K562 (cell line): ENCODE results near the gene ZMIZ1. TPM values are rescaled to one million over a fixed set of nuclear protein-coding genes. Genes with fewer than 3 reads are reported as not detected.

ENCODE experiments used
- ATAC-seq: fragments of 200-7000 bp; cut with Tn5 transposase; 3 replicates; pipeline ENCODE4 v1.9.1; 2020; ENCODE audit warnings: moderate library complexity
- BruUV-seq: library from RNA; stranded (reverse); fragments of 400-500 nt; replicated peaks from 2 replicates; lab custom pipeline; 2021; lab: Mats Ljungman, UMichigan
- CTCF ChIA-PET: fragments of 300-600 bp; formaldehyde crosslinking; extraction: SDS; loops from one replicate; lab custom pipeline; 2021; ENCODE audit warnings: low intra/inter-chr PET ratio; lab: Yijun Ruan, JAX
- POLR2A ChIA-PET: fragments of 300-600, 350-650 bp; sonication (Branson Sonifier 250); formaldehyde crosslinking; extraction: SDS; loops from one replicate; lab custom pipeline; 2021; ENCODE audit warnings: antibody characterized with exemption, inconsistent platforms; lab: Yijun Ruan, JAX
- DNase-seq, 4 experiments: peaks; one replicate each; pipeline versions ENCODE4 v3.0.0 to v3.0.0-alpha.2; 2011 to 2018; ENCODE audit warnings: low spot score in 3 of 4, mixed read lengths in 3 of 4; ENCODE audit errors: extremely low read depth in 1 of 4
- FAIRE-seq: peaks from 2 replicates; lab custom pipeline; 2011; peaks lifted over from hg19 to GRCh38; lab: Jason Lieb, UNC
- H2AFZ ChIP-seq: 2 replicates; pipeline ENCODE4 v1.6.0; 2011; ENCODE audit warnings: low read depth, low read length, control low read depth, inconsistent platforms
- H3K27ac ChIP-seq: fragments of 200-600 bp; 3 replicates; pipeline ENCODE4 v1.8.0; 2011; ENCODE audit warnings: low read depth, mild to moderate bottlenecking, control low read depth, inconsistent platforms, low read length, moderate library complexity, mixed read lengths; ENCODE audit errors: extremely low read depth
- H3K27me3 ChIP-seq, 2 experiments: fragments of 300-600 bp in 1 of 2; 2 replicates in 1 of 2; 3 replicates in 1 of 2; pipeline versions ENCODE4 v1.6.0 to v1.8.0; 2011; ENCODE audit warnings: inconsistent platforms in 2 of 2, low read length in 2 of 2, mild to moderate bottlenecking in 1 of 2, mixed read lengths in 1 of 2, moderate library complexity in 1 of 2; ENCODE audit not compliant: control insufficient read depth in 2 of 2, insufficient read depth in 2 of 2
- H3K36me3 ChIP-seq: fragments of 300-600 bp; 3 replicates; pipeline ENCODE4 v1.8.0; 2011; ENCODE audit warnings: mild to moderate bottlenecking, low read length, inconsistent platforms; ENCODE audit not compliant: control insufficient read depth, insufficient read depth
- H3K4me1 ChIP-seq, 2 experiments: fragments of 200-600 bp in 1 of 2; replicated peaks in 1 of 2; 2 replicates in 1 of 2; 3 replicates in 1 of 2; pipeline versions ENCODE4 v1.5.1 to v1.8.0; 2011; ENCODE audit warnings: inconsistent platforms in 2 of 2, low read length in 2 of 2, mild to moderate bottlenecking in 1 of 2, mixed read lengths in 1 of 2, moderate library complexity in 1 of 2; ENCODE audit not compliant: control insufficient read depth in 2 of 2, insufficient read depth in 2 of 2
- H3K4me2 ChIP-seq: 2 replicates; pipeline ENCODE4 v1.6.1; 2011; ENCODE audit warnings: low read length, control low read depth, inconsistent platforms, mixed read lengths; ENCODE audit not compliant: insufficient read depth
- H3K4me3 ChIP-seq: fragments of 200-600 bp; sonication (generic), shearing (Covaris generic); 2 replicates; pipeline ENCODE4 v1.5.1; 2016; ENCODE audit warnings: control low read depth, inconsistent platforms
- H3K79me2 ChIP-seq: fragments of 200-600 bp; 3 replicates; pipeline ENCODE4 v1.8.0; 2011; ENCODE audit warnings: low read length, inconsistent platforms; ENCODE audit not compliant: control insufficient read depth, insufficient read depth
- H3K9ac ChIP-seq, 2 experiments: 2 replicates each; pipeline versions ENCODE4 v1.6.0 to v1.6.1; 2011; ENCODE audit warnings: low read depth in 2 of 2, low read length in 2 of 2, control low read depth in 1 of 2, inconsistent platforms in 1 of 2, mild to moderate bottlenecking in 1 of 2, mixed read lengths in 1 of 2; ENCODE audit not compliant: insufficient read depth in 1 of 2
- H3K9me1 ChIP-seq: one replicate; pipeline ENCODE4 v1.6.0; 2011; ENCODE audit warnings: inconsistent platforms, mild to moderate bottlenecking, low read length, moderate library complexity; ENCODE audit not compliant: control insufficient read depth, insufficient read depth
- H3K9me3 ChIP-seq: replicated peaks from 2 replicates; pipeline ENCODE4 v1.5.1; 2011; ENCODE audit warnings: low read depth, low read length, inconsistent platforms; ENCODE audit not compliant: control insufficient read depth, insufficient read depth
- H4K20me1 ChIP-seq: replicated peaks from 2 replicates; pipeline ENCODE4 v1.6.1; 2011; ENCODE audit warnings: low read length, inconsistent platforms, mixed read lengths; ENCODE audit not compliant: control insufficient read depth, insufficient read depth
- BCL6 ChIP-seq: fragments of 250-450 bp; sonication (Bioruptor Pico); IDR thresholded peaks from 2 replicates; pipeline ENCODE4 v1.4.0; 2020
- BRF1 ChIP-seq: IDR thresholded peaks from 3 replicates; pipeline ENCODE4 v1.6.1; 2011; ENCODE audit warnings: borderline replicate concordance, mild to moderate bottlenecking; ENCODE audit not compliant: insufficient read length; ENCODE audit errors: extremely low read depth
- HDAC3 ChIP-seq: fragments of 450-650 bp; IDR thresholded peaks from 2 replicates; pipeline ENCODE4 v1.6.1; 2018; ENCODE audit warnings: borderline replicate concordance, mild to moderate bottlenecking, moderate library complexity; ENCODE audit not compliant: partially characterized antibody
- OTX1 ChIP-seq: fragments of 450-650 bp; formaldehyde crosslinking; IDR thresholded peaks from 2 replicates; pipeline ENCODE4 v1.4.0; 2022; ENCODE audit warnings: mild to moderate bottlenecking
- RUNX1 ChIP-seq: sonication (generic); IDR thresholded peaks from 2 replicates; pipeline ENCODE4 v1.6.1; 2016; ENCODE audit warnings: antibody characterized with exemption, low read depth
- STAT5B ChIP-seq: fragments of 250-450 bp; sonication (Bioruptor Pico); IDR thresholded peaks from 2 replicates; pipeline ENCODE4 v1.8.0; 2021; ENCODE audit warnings: mild to moderate bottlenecking, inconsistent platforms
- U2AF1 ChIP-seq: fragments of 200-400 bp; formaldehyde crosslinking; optimal IDR thresholded peaks from 2 replicates; pipeline ENCODE3; 2017; ENCODE audit warnings: mild to moderate bottlenecking, low read depth, low read length, moderate library complexity
- ZBTB1 ChIP-seq: sonication (generic); formaldehyde crosslinking; IDR thresholded peaks from 2 replicates; pipeline ENCODE4 v1.8.1; 2023; ENCODE audit warnings: missing genetic modification reagents, low read depth, mild to moderate bottlenecking, borderline replicate concordance
- ZBTB7A ChIP-seq: IDR thresholded peaks from 2 replicates; pipeline ENCODE4 v1.6.1; 2011; ENCODE audit warnings: low read depth, mild to moderate bottlenecking, low read length, moderate library complexity, borderline replicate concordance; ENCODE audit not compliant: control insufficient read depth
- ZNF232 ChIP-seq: sonication (generic); formaldehyde crosslinking; IDR thresholded peaks from 2 replicates; pipeline ENCODE4 v1.8.0; 2022; ENCODE audit warnings: mild to moderate bottlenecking, missing genetic modification reagents
- ZNF431 ChIP-seq: sonication (generic); formaldehyde crosslinking; IDR thresholded peaks from 2 replicates; pipeline ENCODE4 v1.8.0; 2022; ENCODE audit warnings: mild to moderate bottlenecking, missing genetic modification reagents
- ZNF644 ChIP-seq: fragments of 200-800 bp; sonication (Bioruptor generic); IDR thresholded peaks from 2 replicates; pipeline ENCODE4 v1.6.1; 2016; ENCODE audit warnings: low read depth, missing genetic modification characterization, missing compliant biosample characterization
- WGBS: fragments of 100-300 bp; shearing (Covaris generic); methylation state at CpG from one replicate; pipeline ENCODE4 v1.1.6; 2016; ENCODE audit warnings: low coverage, mixed read lengths; ENCODE audit not compliant: insufficient coverage; ENCODE audit errors: missing lambda C conversion rate; 5-methylcytosine and 5-hydroxymethylcytosine counted together
- in situ Hi-C: fragments of 300-500 bp; cut with MboI; formaldehyde crosslinking; loops from 4 replicates; pipeline ENCODE4 v1.15.0; 2018; ENCODE audit warnings: inconsistent platforms, mixed read lengths
- intact Hi-C: fragments of 100-400 bp; cut with micrococcal nuclease; formaldehyde crosslinking; loops from 2 replicates; pipeline ENCODE4 v1.14.2; 2022
- polyA plus RNA-seq, 8 experiments: library from polyadenylated mRNA; depleted of rRNA in 4 of 8; stranded (reverse) in 5 of 8; unstranded in 3 of 8; fragments of >200 nt; fragmentation: Nextera tagmentation in 2 of 8; fragmentation: Illumina TruSeq in 1 of 8; extraction: Ambion mirVana in 2 of 8; extraction: Trizol in 1 of 8; gene quantifications; 2 replicates each; pipeline versions ENCODE4 v1.2.1 to v1.2.3, GENCODE V29; 2011 to 2014; ENCODE audit warnings: inconsistent platforms in 1 of 8, missing spikeins in 1 of 8
- total RNA-seq, 7 experiments: library from RNA; depleted of rRNA in 6 of 7; stranded (reverse); fragments of >200 nt in 6 of 7; fragmentation: Illumina TruSeq in 2 of 7; extraction: Trizol in 2 of 7; gene quantifications; 2 replicates each; pipeline versions ENCODE4 v1.2.1 to v1.2.3, GENCODE V29; 2011 to 2021; ENCODE audit warnings: low replicate concordance in 1 of 7
- TF ChIP-seq, protein P1 (sequence below): fragments of 450-650 bp; IDR thresholded peaks from 2 replicates; pipeline ENCODE4 v1.6.1; 2016
- TF ChIP-seq, protein P2 (sequence below): fragments of 250-450 bp; sonication (Bioruptor Pico); IDR thresholded peaks from 2 replicates; pipeline ENCODE4 v1.9.0; 2021; ENCODE audit warnings: mild to moderate bottlenecking
- TF ChIP-seq, protein P3 (sequence below): fragments of 250-450 bp; sonication (Bioruptor Pico); IDR thresholded peaks from 2 replicates; pipeline ENCODE4 v1.6.1; 2021; ENCODE audit warnings: mild to moderate bottlenecking
- TF ChIP-seq, protein P4 (sequence below), 2 experiments: fragments of 450-650 bp in 1 of 2; sonication (generic) in 1 of 2; formaldehyde crosslinking; conservative IDR thresholded peaks; 2 replicates each; pipeline versions ENCODE4 v1.4.0 to v1.8.1; 2020 to 2022; ENCODE audit warnings: mild to moderate bottlenecking in 1 of 2, missing genetic modification reagents in 1 of 2

Gene ZMIZ1
- total and polyA plus RNA-seq, 9 of the 15 experiments (the other 6 are each of a cell fraction or from before 2014, with no cell fraction given), result 1.0 to 37.3 (median 4.3) TPM

DNA sequence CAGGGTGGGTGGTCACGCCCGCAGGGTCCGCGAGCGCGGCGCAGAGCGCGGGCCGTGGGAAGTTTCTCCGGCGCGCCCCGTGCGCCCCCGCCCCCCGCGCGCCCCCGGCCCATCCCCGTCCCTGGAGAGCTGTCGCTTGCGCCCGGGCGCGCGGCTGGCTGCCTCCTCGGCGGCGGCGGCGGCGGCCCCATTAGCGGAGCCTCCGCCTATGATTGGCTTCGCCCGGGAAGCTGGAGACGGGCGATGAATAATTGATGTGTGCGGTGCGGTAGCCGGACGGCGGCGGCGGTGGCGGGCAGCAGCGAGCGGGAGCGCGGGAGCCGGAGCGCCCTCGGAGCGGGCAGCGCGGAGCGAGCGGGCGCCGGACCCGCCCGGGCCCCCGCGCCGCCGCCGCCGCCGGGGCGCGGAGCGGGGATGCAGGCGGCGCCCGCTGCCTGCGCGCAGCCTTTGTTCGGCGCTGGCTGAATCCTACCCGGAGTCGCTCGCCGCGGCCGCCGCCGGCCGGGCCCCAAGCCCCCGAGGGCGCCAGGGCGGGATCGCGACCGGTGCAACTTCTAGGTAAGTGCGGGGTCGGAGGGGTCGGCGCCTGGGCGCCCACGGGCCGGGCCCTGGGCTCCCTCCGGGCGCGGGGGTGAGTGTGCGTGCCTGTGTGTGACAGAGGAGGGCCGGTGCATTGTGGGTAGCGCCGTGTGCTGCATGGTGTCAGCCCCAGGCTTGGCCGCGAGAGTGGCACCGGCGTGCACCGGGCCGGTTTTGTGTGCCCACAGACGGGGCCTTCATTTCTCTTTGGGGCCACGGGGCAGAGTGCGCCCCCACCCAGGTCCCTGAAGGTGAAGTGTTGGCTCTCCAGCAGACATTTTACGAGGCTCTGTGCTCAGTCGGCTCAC, 174.7 kb downstream of the ZMIZ1 start:
- Histone ChIP-seq H3K9me3 (no peaks in the 10 kb centered on the region; the same call in 1 of the 2 replicates), H3K4me2 (no peak overlapping the region), H3K36me3 (no peaks in the 10 kb centered on the region; the same call in 2 of the 3 replicates), H2AFZ (no peak overlapping the region), H3K9me1 (no peaks in the 10 kb centered on the region), H3K4me3 (no peak overlapping the region), H3K79me2 (no peaks in the 10 kb centered on the region), H3K9ac (no peak overlapping the region), H3K4me1 (peaks cover 16 to 35% of the 10 kb centered on the region in 2 experiments), H4K20me1 (peaks cover 28% of the 10 kb centered on the region; the same call in 1 of the 2 replicates), H3K27me3 (no peaks in the 10 kb centered on the region), H3K27ac (no peak overlapping the region)
- FAIRE-seq, result no peak
- in situ Hi-C loops, result no loop called here
- intact Hi-C loops, result no loop called here
- ChIA-PET POLR2A (no interaction called here), CTCF (no interaction called here)
- ATAC-seq, result no peak
- TF ChIP-seq BRF1 (no peak), ZNF644 (tag) (no peak), ZNF232 (CRISPR knock-in tag) (no peak), STAT5B (CRISPR knock-in tag) (no peak), ZBTB1 (CRISPR knock-in tag) (no peak), HDAC3 (no peak), BCL6 (CRISPR knock-in tag) (no peak), RUNX1 (no peak), U2AF1 (no peak), OTX1 (CRISPR knock-in tag) (no peak), ZBTB7A (no peak), ZNF431 (CRISPR knock-in tag) (no peak)
- TF ChIP-seq, protein P1, sequence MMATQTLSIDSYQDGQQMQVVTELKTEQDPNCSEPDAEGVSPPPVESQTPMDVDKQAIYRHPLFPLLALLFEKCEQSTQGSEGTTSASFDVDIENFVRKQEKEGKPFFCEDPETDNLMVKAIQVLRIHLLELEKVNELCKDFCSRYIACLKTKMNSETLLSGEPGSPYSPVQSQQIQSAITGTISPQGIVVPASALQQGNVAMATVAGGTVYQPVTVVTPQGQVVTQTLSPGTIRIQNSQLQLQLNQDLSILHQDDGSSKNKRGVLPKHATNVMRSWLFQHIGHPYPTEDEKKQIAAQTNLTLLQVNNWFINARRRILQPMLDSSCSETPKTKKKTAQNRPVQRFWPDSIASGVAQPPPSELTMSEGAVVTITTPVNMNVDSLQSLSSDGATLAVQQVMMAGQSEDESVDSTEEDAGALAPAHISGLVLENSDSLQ, result no peak
- TF ChIP-seq, protein P2, sequence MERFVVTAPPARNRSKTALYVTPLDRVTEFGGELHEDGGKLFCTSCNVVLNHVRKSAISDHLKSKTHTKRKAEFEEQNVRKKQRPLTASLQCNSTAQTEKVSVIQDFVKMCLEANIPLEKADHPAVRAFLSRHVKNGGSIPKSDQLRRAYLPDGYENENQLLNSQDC (CRISPR knock-in tag), result no peak
- TF ChIP-seq, protein P3, sequence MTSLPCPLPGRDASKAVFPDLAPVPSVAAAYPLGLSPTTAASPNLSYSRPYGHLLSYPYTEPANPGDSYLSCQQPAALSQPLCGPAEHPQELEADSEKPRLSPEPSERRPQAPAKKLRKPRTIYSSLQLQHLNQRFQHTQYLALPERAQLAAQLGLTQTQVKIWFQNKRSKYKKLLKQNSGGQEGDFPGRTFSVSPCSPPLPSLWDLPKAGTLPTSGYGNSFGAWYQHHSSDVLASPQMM (CRISPR knock-in tag), result no peak
- TF ChIP-seq, protein P4, sequence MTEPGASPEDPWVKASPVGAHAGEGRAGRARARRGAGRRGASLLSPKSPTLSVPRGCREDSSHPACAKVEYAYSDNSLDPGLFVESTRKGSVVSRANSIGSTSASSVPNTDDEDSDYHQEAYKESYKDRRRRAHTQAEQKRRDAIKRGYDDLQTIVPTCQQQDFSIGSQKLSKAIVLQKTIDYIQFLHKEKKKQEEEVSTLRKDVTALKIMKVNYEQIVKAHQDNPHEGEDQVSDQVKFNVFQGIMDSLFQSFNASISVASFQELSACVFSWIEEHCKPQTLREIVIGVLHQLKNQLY (CRISPR knock-in tag; conservative IDR thresholded peaks at IDR 0.05), result no peak
- BruUV-seq, result no TSS peak
- 92% methylated on average over 24 of the region's 120 CpGs for WGBS
- DNase-seq, result no peak
